ENCODE results near the gene HDAC4.

- TF ChIP-seq CTCF (IDR thresholded peaks at IDR 0.05) (no peak), ZFX (IDR thresholded peaks at IDR 0.05; ENCODE audit: borderline replicate concordance) (no peak)
These were observed 110.0 kb downstream of the HDAC4 start for GRCh38 chr2:239290618-239291474.

Data from 22Rv1 (cell line).